Measurements from ENCODE around the gene CBS.
"Not testable (repeated sequence)": the region's sequence is repeated elsewhere in the genome, so short reads cannot be mapped to it uniquely, and the experiment has no call there.

The CBS gene

DNA sequence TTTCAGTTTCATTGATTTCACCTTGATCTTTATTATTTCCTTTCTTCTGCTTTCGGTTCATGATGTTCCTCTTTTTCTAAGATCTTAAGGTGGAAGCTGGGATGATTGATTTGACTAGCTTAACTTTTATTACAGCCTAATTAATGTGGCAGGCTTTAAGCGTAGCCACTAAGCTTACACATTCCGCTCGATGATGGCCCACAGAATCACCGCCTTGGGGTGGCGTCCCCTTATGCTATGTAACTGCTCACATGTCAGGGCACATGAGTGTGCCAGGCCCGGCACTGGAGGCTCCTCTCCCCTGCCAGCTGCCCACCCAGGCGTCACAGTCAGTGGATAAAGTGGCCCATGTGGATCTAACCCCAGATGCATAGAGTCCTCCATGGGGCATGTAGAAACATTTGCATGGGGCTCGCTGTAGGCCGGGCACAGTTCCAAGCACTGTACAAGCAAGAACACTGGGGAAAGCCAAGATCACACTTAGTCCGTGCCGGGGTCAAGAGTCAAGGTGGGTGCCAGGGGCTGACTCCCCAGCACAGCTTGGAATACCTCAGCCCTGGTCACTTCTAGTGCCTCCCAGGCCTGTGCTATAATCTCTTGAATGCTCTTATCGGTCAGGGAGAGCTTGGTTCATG, 59.6 kb downstream of the CBS start:
- no peak overlapping the region for H3K4me3 Mint-ChIP-seq
- peaks cover 52% of the 10 kb centered on the region for H3K36me3 Mint-ChIP-seq (ENCODE audit: insufficient read depth)
- no peaks in the 10 kb centered on the region for H3K27me3 Mint-ChIP-seq
- no peak for ATAC-seq (replicated peaks; ENCODE audit: extremely low read depth, poor library complexity, severe bottlenecking)
- H3K27ac Mint-ChIP-seq (ENCODE audit: low read depth): no peak overlapping the region
- no peak for DNase-seq (ENCODE audit: low spot score in 2 of 2)
- no peaks in the 10 kb centered on the region for H3K9me3 Mint-ChIP-seq
- H3K4me1 Mint-ChIP-seq: no peaks in the 10 kb centered on the region

DNA sequence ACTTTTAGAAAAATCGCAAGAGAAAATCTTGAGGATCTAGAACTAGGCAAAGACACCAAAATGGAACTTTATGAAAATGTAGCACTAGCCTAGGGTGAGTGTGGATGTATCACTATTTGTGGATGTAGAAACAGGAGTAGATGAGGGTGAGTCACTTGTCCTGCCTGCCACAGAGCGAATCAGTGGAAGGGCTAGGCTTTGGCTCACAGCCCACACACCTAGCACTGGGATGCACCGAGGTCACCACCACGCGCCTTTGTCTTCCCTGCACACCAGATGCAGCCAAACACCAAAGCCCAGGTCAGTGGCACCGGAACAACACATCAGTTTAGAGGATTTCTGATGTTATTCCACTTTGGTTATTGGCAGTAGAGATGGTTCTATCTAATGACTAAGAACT, 63.0 kb downstream of the CBS start:
- Mint-ChIP-seq H3K27me3 (no peaks in the 10 kb centered on the region), H3K27ac (ENCODE audit: low read depth) (no peak overlapping the region), H3K9me3 (no peaks in the 10 kb centered on the region), H3K4me1 (no peaks in the 10 kb centered on the region), H3K4me3 (no peak overlapping the region), H3K36me3 (ENCODE audit: insufficient read depth) (peaks cover 58% of the 10 kb centered on the region)
- ATAC-seq (replicated peaks; ENCODE audit: extremely low read depth, poor library complexity, severe bottlenecking) (no peak), DNase-seq (ENCODE audit: low spot score in 2 of 2) (no peak)

DNA sequence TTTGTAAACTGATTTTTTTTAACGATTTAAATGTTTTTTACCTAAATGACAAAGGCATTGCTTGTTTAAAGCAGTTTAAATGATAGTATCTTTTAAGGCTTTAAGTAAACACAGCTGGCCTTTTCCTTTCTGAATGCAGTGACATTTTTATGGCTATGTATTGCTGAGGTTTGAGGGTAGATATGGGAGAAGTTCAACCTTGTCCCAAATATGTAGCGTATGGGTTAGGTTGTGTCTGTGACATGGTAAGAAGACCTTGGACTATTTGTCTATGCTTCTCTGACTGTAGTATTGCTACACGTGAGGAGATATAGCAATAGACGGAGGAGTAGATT, 68.8 kb downstream of the CBS start:
- H3K4me1 Mint-ChIP-seq: peaks cover 10% of the 10 kb centered on the region
- H3K27me3 Mint-ChIP-seq: no peaks in the 10 kb centered on the region
- DNase-seq (ENCODE audit: low spot score in 2 of 2) (no peak), ATAC-seq (replicated peaks; ENCODE audit: extremely low read depth, poor library complexity, severe bottlenecking) (no peak)
- H3K36me3 Mint-ChIP-seq (ENCODE audit: insufficient read depth): peaks cover 37% of the 10 kb centered on the region
- H3K27ac Mint-ChIP-seq (ENCODE audit: low read depth): no peak overlapping the region
- H3K4me3 Mint-ChIP-seq: no peak overlapping the region
- no peaks in the 10 kb centered on the region for H3K9me3 Mint-ChIP-seq

DNA sequence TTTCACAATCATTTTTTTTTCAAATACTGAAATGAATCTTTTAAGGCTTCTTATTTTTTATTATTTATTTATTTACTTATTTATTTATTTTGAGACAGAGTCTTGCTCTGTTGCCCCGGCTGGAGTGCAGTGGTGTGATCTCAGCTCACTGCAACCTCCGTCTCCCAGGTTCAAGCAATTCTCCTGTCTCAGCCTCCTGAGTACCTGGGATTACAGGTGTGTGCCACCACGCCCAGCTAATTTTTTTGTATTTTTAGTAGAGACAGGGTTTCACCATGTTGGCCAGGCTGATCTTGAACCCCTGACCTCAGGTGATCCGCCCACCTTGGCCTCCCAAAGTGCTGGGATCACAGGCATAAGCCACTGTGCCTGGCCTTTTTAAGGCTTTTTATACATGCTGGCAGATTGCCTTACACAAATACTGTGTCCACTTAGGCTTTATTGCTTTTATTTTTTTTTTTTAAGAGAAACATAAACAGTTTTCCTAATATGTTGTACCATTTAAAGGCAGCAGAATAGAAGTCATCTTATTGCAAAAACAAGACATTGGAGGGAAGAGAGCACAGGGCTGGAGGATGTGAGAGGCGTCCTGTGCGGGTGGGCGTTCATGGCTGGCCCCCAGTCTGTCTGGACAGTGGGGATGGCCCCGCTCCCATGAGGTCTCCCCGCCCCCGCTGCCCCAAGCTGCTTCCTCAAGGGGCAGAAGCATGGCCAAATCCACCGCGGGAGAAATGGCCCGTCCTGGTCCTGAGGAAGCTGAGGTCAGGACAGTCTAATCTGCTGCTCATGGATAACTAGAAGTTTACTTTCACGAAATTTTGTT, 69.4 kb downstream of the CBS start:
- Mint-ChIP-seq H3K36me3 (ENCODE audit: insufficient read depth) (peaks cover 32% of the 10 kb centered on the region), H3K4me1 (peaks cover 10% of the 10 kb centered on the region)
- not testable (repeated sequence) for H3K4me3 Mint-ChIP-seq; H3K27ac Mint-ChIP-seq (ENCODE audit: low read depth); ATAC-seq (replicated peaks; ENCODE audit: extremely low read depth, poor library complexity, severe bottlenecking); DNase-seq (ENCODE audit: low spot score in 2 of 2); H3K27me3 Mint-ChIP-seq; H3K9me3 Mint-ChIP-seq

DNA sequence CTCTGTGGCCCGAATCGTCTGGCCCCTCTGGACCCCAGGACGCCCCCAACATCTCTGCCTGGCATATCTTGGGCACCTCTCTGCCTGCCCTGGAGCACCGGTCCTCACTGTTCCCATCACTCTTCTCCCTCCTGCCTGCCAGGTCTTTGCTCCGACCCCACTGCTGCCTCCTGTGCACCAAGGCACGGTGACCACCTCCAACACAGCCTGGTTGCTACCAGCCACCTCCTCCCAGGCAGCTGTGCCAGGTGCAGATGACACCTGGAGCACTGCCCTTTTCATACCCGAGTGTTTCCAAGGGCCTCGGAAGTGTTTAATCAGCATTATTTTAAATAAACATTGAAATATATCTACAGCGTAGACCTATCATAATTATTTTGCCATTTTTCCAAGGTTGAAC, 70.0 kb downstream of the CBS start:
- Mint-ChIP-seq H3K27me3 (no peaks in the 10 kb centered on the region), H3K4me3 (no peak overlapping the region), H3K9me3 (no peaks in the 10 kb centered on the region), H3K4me1 (peaks cover 10% of the 10 kb centered on the region), H3K36me3 (ENCODE audit: insufficient read depth) (peaks cover 29% of the 10 kb centered on the region), H3K27ac (ENCODE audit: low read depth) (no peak overlapping the region)
- ATAC-seq (replicated peaks; ENCODE audit: extremely low read depth, poor library complexity, severe bottlenecking): no peak
- DNase-seq (ENCODE audit: low spot score in 2 of 2): no peak

DNA sequence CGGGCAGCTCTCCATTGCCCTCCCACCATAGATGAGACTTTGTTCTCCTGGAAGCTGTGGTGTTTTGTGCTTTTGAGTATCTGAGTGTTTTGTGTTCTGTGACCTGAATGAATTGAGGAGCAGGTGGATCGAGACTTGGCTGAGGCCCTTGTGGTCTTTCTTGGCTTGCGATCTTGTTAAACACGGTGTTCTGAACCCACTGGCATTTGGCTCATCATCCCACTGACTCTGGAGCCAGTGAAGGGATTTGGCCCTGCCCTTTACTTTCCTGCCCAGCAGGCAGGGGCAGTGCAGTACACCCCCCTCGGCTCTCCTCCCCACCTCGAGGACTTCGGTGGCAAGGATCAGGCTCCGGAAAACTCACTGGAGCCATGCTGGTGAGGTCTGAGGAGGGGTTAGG, 70.7 kb downstream of the CBS start:
- Mint-ChIP-seq H3K9me3 (peaks cover 4% of the 10 kb centered on the region), H3K27me3 (no peaks in the 10 kb centered on the region), H3K27ac (ENCODE audit: low read depth) (no peak overlapping the region), H3K4me3 (no peak overlapping the region), H3K4me1 (peaks cover 10% of the 10 kb centered on the region), H3K36me3 (ENCODE audit: insufficient read depth) (peaks cover 26% of the 10 kb centered on the region)
- ATAC-seq (replicated peaks; ENCODE audit: extremely low read depth, poor library complexity, severe bottlenecking) (no peak), DNase-seq (ENCODE audit: low spot score in 2 of 2) (no peak)
